ENCODE data around the gene LILRB3.
"Not testable (repeated sequence)": the region's sequence is repeated elsewhere in the genome, so short reads cannot be mapped to it uniquely, and the experiment has no call there.

Gene LILRB3

DNA sequence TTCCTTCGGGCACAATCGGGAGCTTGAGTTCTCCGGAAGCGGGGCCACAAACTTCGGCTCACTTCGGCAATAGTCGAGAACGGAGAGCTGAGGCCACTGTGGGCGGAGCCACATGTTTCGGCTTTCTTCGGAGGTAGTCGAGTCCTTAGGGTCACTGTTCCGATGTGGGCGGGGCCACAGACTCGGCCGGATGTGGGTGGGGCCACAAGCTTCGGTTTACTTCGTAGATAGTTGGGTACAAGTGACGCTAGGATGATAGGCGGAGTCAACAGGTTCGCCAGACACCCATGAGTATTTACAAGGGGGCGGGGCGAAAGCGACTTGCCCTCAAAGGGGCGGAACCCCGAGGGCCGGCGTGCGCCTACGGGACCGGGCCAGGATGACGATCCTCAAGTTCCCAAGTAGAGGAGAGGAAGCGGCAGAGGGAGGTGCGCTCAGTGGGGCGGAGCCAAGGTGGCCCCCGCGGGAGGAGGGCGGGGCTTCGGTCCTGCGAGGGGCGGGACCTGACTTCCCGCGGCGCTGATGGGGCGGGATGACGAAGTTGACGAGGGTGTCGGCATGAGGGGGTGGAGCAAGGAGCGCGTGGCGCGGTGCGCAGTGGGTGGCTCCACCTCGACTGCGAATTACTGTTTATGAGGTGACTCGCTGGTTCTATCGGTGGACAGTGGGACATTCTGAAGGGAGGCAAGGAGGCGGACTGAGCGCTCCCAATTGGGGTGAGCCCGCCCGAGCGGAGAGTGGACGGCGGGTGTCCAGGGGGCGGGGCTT lies 32.9 kb downstream of the LILRB3 start:
- peak; percentile 85 for DNase-seq (ENCODE audit: low spot score)

DNA sequence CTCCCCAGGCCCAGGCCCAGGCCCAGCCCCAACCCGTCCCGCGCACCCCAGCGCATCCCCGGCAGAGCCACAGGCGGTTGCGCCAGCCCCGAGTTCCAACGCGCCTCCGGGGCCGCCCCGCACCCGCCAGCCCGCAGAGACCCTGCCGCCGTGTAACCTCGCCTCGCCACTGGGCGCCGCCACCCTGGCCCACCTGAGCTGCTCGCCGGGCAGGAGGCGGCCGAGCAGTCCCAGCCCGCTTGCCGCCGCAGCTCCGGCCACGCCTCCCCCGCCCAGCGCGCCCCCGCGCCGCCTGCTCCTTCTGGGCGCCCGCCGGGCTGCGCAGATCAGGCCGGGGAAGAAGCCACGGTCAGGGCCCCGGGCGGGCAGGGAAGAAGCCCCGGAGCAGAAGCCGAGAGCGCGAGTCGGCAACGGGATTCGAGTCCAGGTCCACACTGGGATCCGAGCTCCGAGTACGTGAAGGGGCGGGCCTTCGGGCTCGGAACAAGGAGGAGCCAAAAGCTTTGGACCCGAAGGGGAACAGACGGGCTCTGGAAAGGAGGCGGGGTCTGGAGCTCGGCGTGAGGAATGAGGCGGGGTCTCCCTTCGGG lies 33.6 kb downstream of the LILRB3 start, which contains the start of gene MBOAT7:
TSS of gene MBOAT7 (minus strand) at position 436 of the 590 bp plus-strand sequence. CDS start 1,072 bp downstream, outside the sequence.
- DNase-seq (ENCODE audit: low spot score): peak; percentile 91

DNA sequence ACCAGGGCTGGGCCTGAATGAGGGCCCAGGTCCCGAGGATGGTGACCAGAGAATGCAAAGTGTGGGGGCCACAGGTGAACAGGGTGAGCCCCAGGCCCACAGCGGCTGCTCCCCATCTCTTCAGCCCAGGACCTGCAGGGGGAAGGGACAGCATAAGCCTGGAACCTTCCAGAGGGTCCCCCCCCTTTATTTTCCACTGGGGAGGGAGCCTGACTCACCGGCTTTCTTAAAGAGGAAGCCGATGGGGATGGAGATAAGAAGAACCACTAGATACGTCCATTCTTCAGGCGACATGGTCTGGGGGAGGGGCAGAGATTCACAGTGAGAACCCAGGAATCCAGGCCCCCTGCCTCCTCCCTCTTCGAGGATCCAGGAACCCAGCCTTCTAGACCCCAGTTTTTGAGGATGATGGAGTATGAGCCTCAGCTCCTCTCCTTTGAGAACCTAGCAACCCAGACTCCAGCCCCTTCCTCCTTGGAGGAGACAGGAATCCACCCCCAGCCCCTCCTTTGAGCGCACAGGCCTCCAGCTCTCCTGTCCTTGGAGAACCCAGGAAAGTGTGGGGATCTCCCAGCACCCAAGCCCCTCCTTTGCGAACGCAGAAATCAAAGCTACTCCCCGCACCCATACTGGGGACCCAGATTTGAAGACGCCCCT lies 34.5 kb downstream of the LILRB3 start:
- DNase-seq (ENCODE audit: low spot score): no peak

DNA sequence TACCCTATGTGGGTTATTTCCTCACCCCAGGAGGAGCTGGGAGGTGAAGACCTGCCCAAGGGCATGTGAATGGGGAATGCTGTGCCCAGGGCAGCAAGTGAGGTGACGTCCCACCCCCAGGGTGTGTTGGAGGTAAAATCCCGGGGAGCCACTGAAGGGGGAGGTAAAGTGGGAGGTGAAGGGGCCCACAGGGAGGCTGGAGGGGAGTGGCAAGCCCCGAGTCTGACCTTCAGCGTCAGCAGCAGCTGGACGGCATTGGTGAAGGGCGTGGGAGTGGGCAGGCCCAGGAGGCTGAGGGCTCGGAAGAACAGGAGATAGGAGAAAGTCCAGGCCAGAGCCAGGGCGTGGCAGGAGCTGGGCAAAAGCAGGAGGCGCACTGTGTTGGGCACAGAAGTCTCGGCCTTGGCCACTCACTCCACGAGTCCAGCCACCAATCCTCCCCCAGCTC lies 35.8 kb downstream of the LILRB3 start:
- no peak for DNase-seq (ENCODE audit: low spot score)

DNA sequence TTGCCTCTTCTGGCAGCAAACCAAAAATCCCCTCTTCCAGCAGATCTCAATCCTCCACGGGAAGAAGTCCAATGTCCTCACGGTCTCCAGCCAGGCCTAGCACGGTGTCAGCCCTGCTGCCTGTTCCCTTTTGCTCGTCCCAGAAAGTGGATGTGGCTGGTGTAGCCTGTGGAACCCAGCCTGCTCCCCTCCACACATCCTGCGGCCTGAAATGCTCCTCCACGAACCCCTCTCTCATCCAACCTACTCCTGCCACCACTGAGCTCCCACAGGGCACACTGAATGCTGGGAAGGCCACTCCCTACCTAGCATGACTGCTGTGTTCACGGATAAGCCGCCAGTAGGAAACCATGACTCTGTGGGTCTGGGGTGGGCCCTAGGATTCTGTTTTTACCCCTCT lies 36.5 kb downstream of the LILRB3 start:
- DNase-seq (ENCODE audit: low spot score): no peak

DNA sequence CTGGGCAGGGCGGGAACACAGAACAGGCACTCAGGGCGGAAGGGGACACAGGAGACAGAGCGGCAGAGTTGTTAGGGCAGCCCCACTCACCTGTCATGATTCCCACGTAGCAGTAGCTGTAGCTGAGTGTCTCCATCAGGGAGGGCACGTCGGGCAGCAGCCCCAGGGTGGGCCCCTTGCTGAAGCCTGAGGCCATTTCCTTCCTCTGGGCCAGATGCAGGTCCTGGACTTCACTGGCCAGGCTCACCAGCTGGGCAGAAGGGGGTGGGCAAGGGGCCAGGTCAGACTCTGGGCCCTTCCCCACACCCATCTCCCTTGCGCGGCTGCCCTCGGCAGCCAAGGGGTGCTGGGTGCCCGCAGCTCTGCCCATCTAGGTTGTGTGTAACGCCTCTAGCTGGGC lies 39.4 kb downstream of the LILRB3 start:
- DNase-seq (ENCODE audit: low spot score): no peak

DNA sequence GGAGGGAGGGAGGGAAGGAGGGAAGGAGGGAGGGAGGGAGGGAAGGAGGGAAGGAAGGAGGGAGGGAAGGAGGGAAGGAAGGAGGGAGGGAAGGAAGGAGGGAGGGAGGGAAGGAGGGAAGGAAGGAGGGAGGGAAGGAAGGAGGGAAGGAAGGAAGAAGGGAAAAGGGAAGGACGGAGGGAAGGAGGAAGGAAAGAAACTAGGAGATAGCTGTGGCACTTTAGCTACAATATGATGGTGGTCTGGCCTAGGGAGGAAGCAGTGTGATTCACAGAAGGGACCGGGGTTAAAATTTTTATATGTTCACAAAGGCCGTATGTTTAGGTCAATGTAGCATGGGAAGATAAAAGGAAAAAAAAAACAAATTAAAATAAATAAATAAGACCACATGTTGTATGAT lies 40.9 kb downstream of the LILRB3 start:
- not testable (repeated sequence) for DNase-seq (ENCODE audit: low spot score)

DNA sequence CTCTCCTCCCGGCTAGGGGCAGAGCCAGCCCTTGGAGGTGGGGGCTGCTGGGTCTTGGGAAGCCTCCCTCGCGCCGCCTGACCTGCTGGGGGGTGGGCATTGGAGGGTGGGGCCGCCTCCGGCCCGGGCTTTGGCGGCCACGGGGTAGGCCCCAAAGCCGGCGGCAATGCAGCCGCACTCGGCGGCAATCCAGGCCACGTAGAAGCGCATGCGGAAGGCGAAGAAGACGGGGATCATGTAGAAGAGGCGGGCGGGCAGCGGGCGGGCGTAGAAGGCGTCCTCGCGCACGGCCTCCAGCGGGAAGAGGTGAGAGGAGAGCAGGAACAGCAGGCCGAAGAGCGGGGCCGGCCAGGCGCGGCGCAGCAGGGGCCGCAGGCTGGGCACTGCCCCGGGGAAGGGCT lies 42.1 kb downstream of the LILRB3 start:
- no peak for DNase-seq (ENCODE audit: low spot score)

DNA sequence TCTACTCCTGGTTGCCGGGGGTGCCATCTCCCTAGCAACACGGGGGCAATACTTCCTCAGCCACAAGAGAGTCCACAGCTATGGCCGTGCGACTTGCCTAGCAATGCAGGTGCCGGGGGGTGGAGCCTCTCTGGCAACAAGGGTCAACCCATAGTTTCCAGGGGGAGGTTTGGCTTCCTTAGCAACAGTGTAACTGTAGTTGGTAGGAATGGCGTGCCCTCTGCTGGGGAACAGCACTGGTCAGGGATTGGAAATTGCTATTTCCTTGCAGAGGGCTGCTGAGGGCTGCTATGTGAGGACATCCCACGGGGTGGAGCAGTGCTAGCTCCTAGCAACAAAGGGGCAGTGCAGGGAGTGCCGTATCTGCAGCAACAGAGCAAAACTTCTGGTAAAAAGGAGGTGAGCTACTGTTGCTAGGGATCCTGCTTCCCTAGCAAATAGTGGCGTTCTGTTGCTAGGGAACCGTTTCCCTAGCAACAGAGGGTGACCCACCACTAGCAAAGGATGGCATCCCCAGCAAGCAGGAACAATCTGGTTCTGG lies 42.8 kb downstream of the LILRB3 start:
- no peak for DNase-seq (ENCODE audit: low spot score)

DNA sequence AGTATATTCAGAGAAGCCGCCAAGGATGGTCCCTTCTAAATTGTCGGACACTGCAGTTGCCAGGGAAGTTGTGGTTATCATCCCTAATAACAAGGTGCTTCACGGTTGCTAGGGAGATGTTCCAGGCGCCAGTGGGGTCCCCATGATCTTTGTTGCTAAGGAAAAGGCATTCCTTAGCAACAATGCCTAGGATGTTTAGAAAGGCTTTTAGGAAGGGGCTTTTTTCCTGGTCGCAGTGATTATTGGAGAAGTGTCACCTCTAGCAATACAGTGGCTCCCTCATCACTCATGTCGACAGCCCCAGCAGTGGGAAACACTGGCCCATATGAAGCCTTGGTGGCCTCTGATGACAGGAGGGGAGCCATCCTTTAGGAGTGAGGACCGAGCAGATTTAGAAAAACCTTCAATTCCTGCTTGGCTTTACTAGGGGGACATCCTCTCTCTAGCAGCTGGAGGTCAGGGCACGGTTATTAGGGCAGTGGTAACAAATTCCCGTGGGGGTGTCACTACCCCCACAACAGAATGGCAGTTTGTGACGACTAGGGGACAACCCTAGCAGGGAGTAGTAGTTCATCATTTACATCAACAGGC lies 43.5 kb downstream of the LILRB3 start:
- no peak for DNase-seq (ENCODE audit: low spot score)

DNA sequence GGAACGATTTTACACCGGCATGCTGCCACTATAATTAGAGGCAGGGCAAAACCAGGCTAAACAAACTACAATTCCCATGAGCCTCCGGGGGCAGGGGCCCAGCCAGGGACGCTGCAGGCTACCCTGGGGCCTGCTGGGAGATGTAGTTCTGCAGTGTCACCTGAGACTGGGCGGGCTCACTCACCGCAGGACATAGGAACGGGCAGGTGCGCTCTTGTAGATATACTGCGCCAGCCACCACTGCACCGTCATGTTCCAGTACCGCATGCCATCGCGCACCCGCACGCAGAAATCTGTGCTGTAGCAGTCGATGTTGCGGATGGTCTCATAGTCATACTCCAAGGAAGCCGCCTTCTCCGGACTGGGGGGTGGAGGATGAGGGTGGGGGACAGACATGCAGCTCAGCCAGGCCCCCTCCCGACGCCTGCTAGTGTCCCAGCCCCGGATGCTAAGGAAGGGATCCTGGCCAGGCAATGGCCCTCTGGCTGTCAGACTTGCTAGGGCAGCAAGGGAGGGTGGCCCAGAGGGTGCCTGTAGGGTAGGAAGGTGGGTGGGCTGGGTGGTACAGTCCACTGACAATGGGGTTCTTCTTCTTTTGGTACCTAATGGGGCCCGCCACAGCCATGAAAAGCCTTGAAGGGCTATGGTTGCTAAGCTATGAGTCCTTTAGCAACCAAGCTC lies 44.1 kb downstream of the LILRB3 start:
- DNase-seq (ENCODE audit: low spot score): peak; percentile 78

DNA sequence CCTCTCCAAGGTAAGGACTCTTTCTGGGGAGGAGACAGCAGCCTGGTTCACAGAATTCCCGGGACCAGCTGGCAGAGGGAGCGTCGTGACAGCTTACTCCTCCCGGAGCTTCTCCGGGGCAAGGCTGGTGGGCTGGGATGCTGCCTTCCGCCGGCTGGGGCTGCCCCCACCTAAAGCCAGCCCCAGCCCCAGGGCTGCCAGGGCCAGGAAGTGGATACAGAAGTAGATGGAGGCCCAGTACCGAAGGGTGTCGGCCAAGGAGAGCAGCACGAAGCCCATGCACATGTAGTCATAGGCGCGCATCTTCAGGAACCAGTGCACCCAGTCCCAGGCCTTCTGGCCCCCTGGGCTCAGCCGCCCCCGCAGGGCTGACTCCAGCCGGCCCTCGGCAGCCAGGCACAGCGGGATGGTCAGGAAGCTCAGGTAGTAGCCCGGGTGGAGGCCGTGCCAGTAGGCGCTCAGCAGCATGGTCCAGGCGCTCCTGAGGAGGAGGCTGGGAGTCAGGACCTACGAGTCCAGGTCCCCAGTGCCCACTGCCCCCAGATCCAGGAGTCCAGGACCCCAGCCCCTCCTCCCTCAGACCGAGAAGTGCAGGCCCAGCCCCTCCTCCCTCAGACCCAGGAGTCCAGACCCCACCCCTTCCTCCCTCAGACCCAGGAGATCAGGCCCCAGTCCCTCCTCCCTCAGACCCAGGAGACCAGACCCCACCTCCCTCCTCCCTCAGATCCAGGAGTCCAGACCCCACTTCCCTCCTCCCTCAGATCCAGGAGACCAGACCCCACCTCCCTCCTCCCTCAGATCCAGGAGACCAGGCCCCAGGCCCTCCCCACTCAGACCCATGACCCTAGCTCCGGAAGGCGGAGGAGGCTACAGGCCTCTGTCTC lies 48.6 kb downstream of the LILRB3 start:
- no peak for DNase-seq (ENCODE audit: low spot score)

DNA sequence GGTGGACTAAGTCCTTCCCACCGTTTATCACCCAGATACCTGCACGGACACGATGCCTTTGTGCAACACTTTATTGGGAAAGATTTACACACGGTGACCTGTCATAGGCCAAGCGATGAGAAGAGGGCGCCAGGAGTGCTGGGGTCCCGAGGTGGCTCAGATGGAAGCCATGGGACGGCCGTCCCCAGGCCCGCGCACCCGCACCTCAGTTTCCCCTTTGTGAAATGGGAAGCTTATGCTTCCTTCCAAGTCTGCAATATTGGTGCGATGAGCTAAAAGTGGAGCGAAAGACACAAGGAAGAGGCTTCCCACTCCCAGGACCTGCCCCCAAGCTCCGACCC lies 49.5 kb downstream of the LILRB3 start:
- DNase-seq (ENCODE audit: low spot score): no peak

DNA sequence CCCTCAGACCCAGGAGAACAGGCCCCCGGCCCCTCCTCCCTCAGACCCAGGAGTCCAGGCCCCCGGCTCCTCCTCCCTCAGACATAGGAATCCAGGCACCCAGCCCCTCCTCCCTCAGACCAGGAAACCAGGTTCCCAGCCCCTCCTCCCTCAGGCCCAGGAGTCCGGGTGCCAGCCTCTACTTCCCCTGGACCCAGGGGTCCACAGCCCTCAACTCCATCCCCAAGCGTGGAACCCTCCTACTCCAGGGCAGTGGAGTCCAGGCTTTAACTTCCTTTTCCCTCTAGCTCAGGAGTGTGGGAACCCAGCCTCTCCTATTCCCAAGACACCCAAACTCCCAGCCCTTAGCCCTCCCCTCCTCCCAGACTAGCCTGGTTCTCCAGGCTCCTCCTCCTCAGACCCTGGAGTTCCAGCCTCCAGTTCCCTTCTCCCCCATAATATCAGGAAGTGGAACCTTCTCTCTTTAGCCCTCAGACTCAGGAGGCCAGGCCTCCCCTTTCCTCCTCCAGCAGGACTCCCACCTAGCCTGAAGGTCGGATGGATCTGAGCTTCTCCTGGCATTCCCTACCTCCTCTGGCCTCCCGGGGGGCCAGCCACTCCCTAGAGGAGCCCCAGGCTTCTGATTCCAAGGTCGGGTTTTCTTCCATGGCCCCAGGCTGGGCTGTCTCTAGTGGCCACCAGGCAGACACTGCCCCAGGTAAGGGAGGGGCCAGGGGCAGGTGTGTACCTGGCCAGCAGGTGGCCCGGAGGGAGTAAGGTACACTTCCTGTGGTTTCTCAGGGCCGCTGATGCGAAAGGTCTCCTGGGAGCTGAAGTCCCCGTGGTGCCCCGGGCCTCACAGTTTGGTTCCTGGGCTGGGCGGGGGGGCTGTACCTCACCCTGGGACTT lies 50.1 kb downstream of the LILRB3 start, which contains the start of gene TMC4:
TSS of gene TMC4 (minus strand) at position 690 of the 888 bp plus-strand sequence. CDS start at position 647, 43 bp downstream.
- DNase-seq (ENCODE audit: low spot score): no peak

DNA sequence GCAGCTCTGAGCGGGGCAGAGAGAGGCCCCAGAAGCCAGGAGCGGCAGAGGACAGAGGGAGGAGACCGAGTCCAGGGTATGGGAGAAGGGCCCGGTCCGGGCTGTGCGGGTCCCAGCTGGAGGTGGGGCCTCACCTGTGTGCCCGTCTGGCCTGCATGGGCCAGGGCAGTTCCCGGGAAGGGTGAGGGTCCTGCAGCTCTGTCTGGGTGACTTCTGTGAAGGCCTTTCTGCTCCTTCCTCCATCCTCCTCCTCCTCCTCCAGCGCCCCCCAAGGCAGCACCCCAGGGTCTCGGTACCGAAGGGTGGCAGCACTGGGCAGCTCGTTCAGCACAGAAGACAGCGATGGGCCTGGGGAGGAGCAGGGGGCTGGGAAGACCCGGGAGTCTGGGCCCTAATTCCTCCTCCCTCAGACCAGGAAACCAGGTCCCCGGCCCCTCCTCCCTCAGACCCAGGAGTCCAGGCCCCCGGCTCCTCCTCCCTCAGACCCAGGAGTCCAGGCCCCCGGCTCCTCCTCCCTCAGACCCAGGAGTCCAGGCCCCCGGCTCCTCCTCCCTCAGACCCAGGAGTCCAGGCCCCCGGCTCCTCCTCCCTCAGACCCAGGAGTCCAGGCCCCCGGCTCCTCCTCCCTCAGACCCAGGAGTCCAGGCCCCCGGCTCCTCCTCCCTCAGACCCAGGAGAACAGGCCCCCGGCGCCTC lies 50.9 kb downstream of the LILRB3 start:
- DNase-seq (ENCODE audit: low spot score): peak; percentile 17

DNA sequence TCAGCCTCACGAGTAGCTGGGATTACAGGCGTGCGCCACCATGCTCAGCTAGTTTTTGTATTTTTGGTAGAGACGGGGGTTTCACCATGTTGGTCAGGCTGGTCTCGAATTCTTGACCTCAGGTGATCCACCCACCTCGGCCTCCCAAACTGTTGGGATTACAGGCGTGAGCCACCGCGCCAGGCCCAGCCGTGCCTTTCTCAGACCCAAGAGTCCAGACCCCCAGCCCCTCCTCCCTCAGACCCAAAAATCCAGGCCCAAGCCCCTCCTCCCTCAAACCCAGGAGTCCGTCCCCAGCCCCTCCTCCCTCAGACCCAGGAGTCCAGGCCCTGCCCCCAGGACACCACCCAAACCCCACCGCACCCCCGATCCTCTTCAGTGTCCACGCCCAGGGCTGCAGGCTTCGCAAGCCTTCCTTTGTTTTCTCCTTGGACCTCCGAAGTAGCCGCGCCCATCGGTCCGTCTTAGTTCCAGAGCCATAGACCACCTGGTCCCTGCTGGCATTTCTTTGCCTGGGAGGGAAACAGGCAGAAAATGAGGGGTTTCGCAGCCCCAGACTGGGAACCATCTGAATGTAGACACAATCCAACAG lies 53.6 kb downstream of the LILRB3 start:
- no peak for DNase-seq (ENCODE audit: low spot score)

DNA sequence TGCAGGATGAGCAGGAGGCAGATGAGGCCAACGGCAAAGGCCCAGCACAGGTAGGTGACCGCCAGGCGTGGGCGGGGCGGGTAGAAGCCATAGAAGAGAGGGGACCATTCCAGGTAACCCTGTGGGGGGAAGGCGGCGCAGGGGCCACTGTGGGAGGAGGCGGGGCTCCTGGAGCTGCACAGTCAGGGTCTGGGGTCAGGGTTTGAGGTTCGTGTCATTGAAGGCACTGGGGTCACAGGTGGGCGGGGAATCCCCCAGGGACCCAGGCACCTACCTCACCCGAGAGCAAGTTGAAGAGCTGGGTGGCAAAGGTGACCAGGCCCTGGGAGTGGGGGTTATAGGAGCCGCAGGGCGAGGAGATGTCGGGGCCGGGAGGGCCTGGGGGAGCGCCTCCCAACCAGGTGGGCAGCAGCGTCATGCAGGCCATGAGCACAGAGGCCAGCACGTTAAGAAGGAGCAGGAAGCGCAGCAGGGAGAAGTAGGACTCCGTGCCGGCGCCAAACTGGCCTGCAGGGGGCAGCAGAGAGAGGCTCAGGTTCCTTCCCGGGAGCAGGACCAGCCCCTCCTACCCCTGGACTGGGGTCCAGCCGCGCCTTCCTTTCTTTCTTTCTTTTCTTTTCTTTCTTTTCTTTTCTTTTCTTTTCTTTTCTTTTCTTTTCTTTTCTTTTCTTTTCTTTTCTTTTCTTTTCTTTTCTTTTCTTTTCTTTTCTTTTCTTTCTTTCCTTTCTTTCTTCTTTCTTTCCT lies 54.5 kb downstream of the LILRB3 start:
- peak; percentile 93 for DNase-seq (ENCODE audit: low spot score)

Measured in D341Med (cell line).